Activated naive CD4-positive, alpha-beta T cell treated with anti-CD3 and anti-CD28 coated beads, Interleukin-2, amount 50 U/mL, for 24 hours (primary cell): Measurements from ENCODE around the gene DLX6.

ENCODE experiments used
- H3K27ac Mint-ChIP-seq: one replicate; pipeline ENCODE4 v1.8.0; 2021; ENCODE audit warnings: mild to moderate bottlenecking, mixed read lengths
- H3K27me3 Mint-ChIP-seq: one replicate; pipeline ENCODE4 v1.8.0; 2021; ENCODE audit warnings: mixed read lengths
- H3K36me3 Mint-ChIP-seq: one replicate; pipeline ENCODE4 v1.8.0; 2021; ENCODE audit warnings: mixed read lengths
- H3K4me1 Mint-ChIP-seq: one replicate; pipeline ENCODE4 v1.8.0; 2021; ENCODE audit warnings: mixed read lengths
- H3K4me3 Mint-ChIP-seq: one replicate; pipeline ENCODE4 v1.8.0; 2021; ENCODE audit warnings: mild to moderate bottlenecking, mixed read lengths
- H3K9me3 Mint-ChIP-seq: one replicate; pipeline ENCODE4 v1.8.0; 2021; ENCODE audit warnings: mixed read lengths

Gene DLX6

GRCh38 chr7:97014145-97014750, 8.9 kb downstream of the DLX6 start:
- Mint-ChIP-seq H3K36me3 (peaks cover 4% of the 10 kb centered on the region), H3K4me1 (peaks cover 4% of the 10 kb centered on the region), H3K27me3 (peaks cover 81% of the 10 kb centered on the region), H3K27ac (no peak overlapping the region), H3K4me3 (no peak overlapping the region), H3K9me3 (peaks cover 16% of the 10 kb centered on the region)

GRCh38 chr7:97015279-97015678, 9.9 kb downstream of the DLX6 start:
- Mint-ChIP-seq H3K27me3 (peaks cover 79% of the 10 kb centered on the region), H3K4me3 (no peak overlapping the region), H3K4me1 (peaks cover 5% of the 10 kb centered on the region), H3K9me3 (peaks cover 16% of the 10 kb centered on the region), H3K36me3 (peaks cover 2% of the 10 kb centered on the region), H3K27ac (no peak overlapping the region)

- Mint-ChIP-seq H3K27ac (no peak overlapping the region), H3K27me3 (peaks cover 81% of the 10 kb centered on the region), H3K4me1 (peaks cover 10% of the 10 kb centered on the region), H3K36me3 (peaks cover 2% of the 10 kb centered on the region), H3K9me3 (peaks cover 16% of the 10 kb centered on the region), H3K4me3 (no peak overlapping the region)
These were observed 10.5 kb downstream of the DLX6 start for GRCh38 chr7:97015756-97016380.

- Mint-ChIP-seq H3K4me3 (peak overlapping the region; percentile 5), H3K4me1 (peaks cover 11% of the 10 kb centered on the region), H3K27me3 (peaks cover 77% of the 10 kb centered on the region), H3K36me3 (peaks cover under 1% of the 10 kb centered on the region), H3K27ac (no peak overlapping the region), H3K9me3 (peaks cover 10% of the 10 kb centered on the region)
These were observed 11.2 kb downstream of the DLX6 start for GRCh38 chr7:97016381-97017191.

GRCh38 chr7:97017192-97018125, 12.1 kb downstream of the DLX6 start:
- H3K27me3 Mint-ChIP-seq: peaks cover 78% of the 10 kb centered on the region
- no peaks in the 10 kb centered on the region for H3K36me3 Mint-ChIP-seq
- peaks cover 20% of the 10 kb centered on the region for H3K4me1 Mint-ChIP-seq
- H3K4me3 Mint-ChIP-seq: no peak overlapping the region
- peak overlapping the region; percentile 15 for H3K27ac Mint-ChIP-seq
- peaks cover 5% of the 10 kb centered on the region for H3K9me3 Mint-ChIP-seq

- Mint-ChIP-seq H3K4me3 (no peak overlapping the region), H3K36me3 (no peaks in the 10 kb centered on the region), H3K9me3 (peaks cover 5% of the 10 kb centered on the region), H3K4me1 (peaks cover 27% of the 10 kb centered on the region), H3K27ac (no peak overlapping the region), H3K27me3 (peaks cover 80% of the 10 kb centered on the region)
These were observed 12.8 kb downstream of the DLX6 start for GRCh38 chr7:97018126-97018601.

- H3K9me3 Mint-ChIP-seq: no peaks in the 10 kb centered on the region
- H3K4me3 Mint-ChIP-seq: no peak overlapping the region
- H3K27me3 Mint-ChIP-seq: peaks cover 79% of the 10 kb centered on the region
- no peak overlapping the region for H3K27ac Mint-ChIP-seq
- peaks cover 29% of the 10 kb centered on the region for H3K4me1 Mint-ChIP-seq
- H3K36me3 Mint-ChIP-seq: no peaks in the 10 kb centered on the region
These were observed 13.6 kb downstream of the DLX6 start for GRCh38 chr7:97018791-97019531.

- Mint-ChIP-seq H3K27me3 (peaks cover 79% of the 10 kb centered on the region), H3K27ac (no peak overlapping the region), H3K4me1 (peaks cover 36% of the 10 kb centered on the region), H3K36me3 (no peaks in the 10 kb centered on the region), H3K9me3 (no peaks in the 10 kb centered on the region), H3K4me3 (no peak overlapping the region)
These were observed 14.4 kb downstream of the DLX6 start for GRCh38 chr7:97019710-97020225.

- Mint-ChIP-seq H3K27me3 (peaks cover 79% of the 10 kb centered on the region), H3K4me1 (peaks cover 41% of the 10 kb centered on the region), H3K4me3 (peak overlapping the region; percentile 1), H3K36me3 (no peaks in the 10 kb centered on the region), H3K27ac (no peak overlapping the region), H3K9me3 (no peaks in the 10 kb centered on the region)
These were observed 15.2 kb downstream of the DLX6 start for GRCh38 chr7:97020601-97020995.

- Mint-ChIP-seq H3K4me3 (no peak overlapping the region), H3K36me3 (no peaks in the 10 kb centered on the region), H3K9me3 (no peaks in the 10 kb centered on the region), H3K27me3 (peaks cover 79% of the 10 kb centered on the region), H3K4me1 (peaks cover 46% of the 10 kb centered on the region), H3K27ac (no peak overlapping the region)
These were observed 15.8 kb downstream of the DLX6 start for GRCh38 chr7:97020996-97021746.

- peak overlapping the region; percentile 13 for H3K27ac Mint-ChIP-seq
- H3K9me3 Mint-ChIP-seq: no peaks in the 10 kb centered on the region
- H3K36me3 Mint-ChIP-seq: no peaks in the 10 kb centered on the region
- H3K27me3 Mint-ChIP-seq: peaks cover 81% of the 10 kb centered on the region
- H3K4me1 Mint-ChIP-seq: peaks cover 54% of the 10 kb centered on the region
- no peak overlapping the region for H3K4me3 Mint-ChIP-seq
These were observed 16.6 kb downstream of the DLX6 start for GRCh38 chr7:97021747-97022490.

- H3K27ac Mint-ChIP-seq: peak overlapping the region; percentile 35
- peaks cover 78% of the 10 kb centered on the region for H3K27me3 Mint-ChIP-seq
- H3K4me1 Mint-ChIP-seq: peaks cover 57% of the 10 kb centered on the region
- no peaks in the 10 kb centered on the region for H3K36me3 Mint-ChIP-seq
- no peaks in the 10 kb centered on the region for H3K9me3 Mint-ChIP-seq
- no peak overlapping the region for H3K4me3 Mint-ChIP-seq
These were observed 17.3 kb downstream of the DLX6 start for GRCh38 chr7:97022491-97023306.
